Aorta (tissue), 5 donors: ENCODE results near the gene MACROD2. TPM values are rescaled to one million over a fixed set of nuclear protein-coding genes. Genes with fewer than 3 reads are reported as not detected.

Experiments
- ATAC-seq: fragments of 200-7000 bp; cut with Tn5 transposase; one replicate; pipeline ENCODE4 v1.9.1; 2022; ENCODE audit warnings: moderate library complexity; ENCODE audit not compliant: low FRiP score
- DNase-seq, 2 donors: peaks; one replicate each; pipeline ENCODE4 v3.0.0-alpha.2; 2020
- H3K27ac ChIP-seq, 2 donors: one replicate each; pipeline ENCODE4 v1.5.1; 2013; ENCODE audit warnings: low read length in 2 of 2, mild to moderate bottlenecking in 2 of 2, moderate library complexity in 2 of 2, control low read depth in 1 of 2, inconsistent platforms in 1 of 2, low read depth in 1 of 2
- H3K27me3 ChIP-seq, 2 donors: one replicate each; pipeline ENCODE4 v1.6.1; 2013; ENCODE audit warnings: control low read depth in 1 of 2, low read length in 1 of 2, mild to moderate bottlenecking in 1 of 2, moderate library complexity in 1 of 2; ENCODE audit not compliant: insufficient read depth in 2 of 2, control insufficient read depth in 1 of 2
- H3K36me3 ChIP-seq, 2 donors: one replicate each; pipeline ENCODE4 v1.6.1; 2013; ENCODE audit warnings: control low read depth in 1 of 2, low read length in 1 of 2, mild to moderate bottlenecking in 1 of 2; ENCODE audit not compliant: insufficient read depth in 2 of 2, control insufficient read depth in 1 of 2
- H3K4me1 ChIP-seq, 2 donors: one replicate each; pipeline ENCODE4 v1.6.1; 2013; ENCODE audit warnings: low read length in 2 of 2, control low read depth in 1 of 2, mild to moderate bottlenecking in 1 of 2, moderate library complexity in 1 of 2; ENCODE audit not compliant: insufficient read depth in 2 of 2, control insufficient read depth in 1 of 2
- H3K4me3 ChIP-seq, 2 donors: one replicate each; pipeline ENCODE4 v1.5.1; 2013; ENCODE audit warnings: low read length in 2 of 2, control low read depth in 1 of 2, mild to moderate bottlenecking in 1 of 2
- H3K9me3 ChIP-seq: one replicate; pipeline ENCODE4 v1.6.1; 2013; ENCODE audit warnings: mild to moderate bottlenecking, low read length; ENCODE audit not compliant: control insufficient read depth
- WGBS, 2 donors: extraction: QIAGEN DNeasy Blood & Tissue Kit; methylation state at CpG; one replicate each; pipeline ENCODE4 v1.1.7; 2013; 5-methylcytosine and 5-hydroxymethylcytosine counted together
- intact Hi-C, 2 donors: fragments of 100-400 bp; cut with DNase I; formaldehyde crosslinking; loops; one replicate each; pipeline versions ENCODE4 v1.14.2 to v1.15.0; 2022
- polyA plus RNA-seq, 2 donors: library from polyadenylated mRNA; stranded (reverse); fragments of 200-250 nt; gene quantifications; one replicate each; pipeline ENCODE4 v1.2.3, GENCODE V29; 2013
- total RNA-seq, 2 donors: library from RNA; stranded (reverse); fragmentation: NEBNext Ultra II Directional; extraction: Animal tissue kit (Norgen Biotek cat#: 25700); gene quantifications; one replicate each; pipeline ENCODE4 v1.2.1, GENCODE V29; 2021
- donor health status: healthy with polysubstance abuse.
- donor health status: Bipolar disorder and iron deficiency.
- donor health status: DM: no; HTN: no; CAD: no.
- donor health status: DM: no; HTN: no; CAD: no.
- donor health status: DM: yes; HTN: yes; CAD: no.

The MACROD2 gene
- total and polyA plus RNA-seq, 4 donors = 0.90 to 11.2 (median 4.8) TPM

- Histone ChIP-seq H3K36me3 (no peaks in the 10 kb centered on the region), H3K27me3 (no peaks in the 10 kb centered on the region), H3K4me3 (no peak overlapping the region), H3K4me1 (no peaks in the 10 kb centered on the region), H3K27ac (no peak overlapping the region), H3K9me3 (peaks cover 2% of the 10 kb centered on the region)
- DNase-seq = no peak
- 91 to 93% methylated on average over 7 of the region's 7 CpGs for WGBS, 2 donors
- ATAC-seq = no peak
- intact Hi-C loops = no loop called here
Observed at GRCh38 chr20:15248618-15249395, 1253.5 kb downstream of the MACROD2 start.

- H3K27me3 ChIP-seq = no peaks in the 10 kb centered on the region
- H3K36me3 ChIP-seq = no peaks in the 10 kb centered on the region
- intact Hi-C loops = no loop called here
- no peak overlapping the region for H3K27ac ChIP-seq
- WGBS, 2 donors = 25 to 27% methylated on average over 2 of the region's 2 CpGs
- H3K9me3 ChIP-seq = peaks cover 2% of the 10 kb centered on the region
- no peak overlapping the region for H3K4me3 ChIP-seq
- ATAC-seq = no peak
- no peaks in the 10 kb centered on the region for H3K4me1 ChIP-seq
- DNase-seq = no peak
Observed at GRCh38 chr20:15251171-15251570, 1255.9 kb downstream of the MACROD2 start.

- WGBS, 2 donors = 86 to 90% methylated on average over 2 of the region's 2 CpGs
- intact Hi-C loops = no loop called here
- Histone ChIP-seq H3K36me3 (no peaks in the 10 kb centered on the region), H3K9me3 (peaks cover 2% of the 10 kb centered on the region), H3K4me3 (no peak overlapping the region), H3K27me3 (no peaks in the 10 kb centered on the region), H3K4me1 (no peaks in the 10 kb centered on the region), H3K27ac (no peak overlapping the region)
- no peak for DNase-seq
- no peak for ATAC-seq
Observed at GRCh38 chr20:15252304-15252703, 1257.0 kb downstream of the MACROD2 start.

- no peak overlapping the region for H3K27ac ChIP-seq
- H3K9me3 ChIP-seq = peaks cover 2% of the 10 kb centered on the region
- no peaks in the 10 kb centered on the region for H3K27me3 ChIP-seq
- DNase-seq = no peak
- no peaks in the 10 kb centered on the region for H3K36me3 ChIP-seq
- no peaks in the 10 kb centered on the region for H3K4me1 ChIP-seq
- 97% methylated on average over 5 of the region's 5 CpGs for WGBS, 2 donors
- no peak for ATAC-seq
- H3K4me3 ChIP-seq = no peak overlapping the region
- intact Hi-C loops = no loop called here
Observed at GRCh38 chr20:15253431-15253830, 1258.1 kb downstream of the MACROD2 start.

GRCh38 chr20:15256676-15257568, 1261.6 kb downstream of the MACROD2 start:
- no peaks in the 10 kb centered on the region for H3K36me3 ChIP-seq
- intact Hi-C loops = no loop called here
- H3K4me3 ChIP-seq = no peak overlapping the region
- ATAC-seq (no peak), DNase-seq (no peak)
- H3K9me3 ChIP-seq = peaks cover 2% of the 10 kb centered on the region
- no peaks in the 10 kb centered on the region for H3K4me1 ChIP-seq
- no peak overlapping the region for H3K27ac ChIP-seq
- no peaks in the 10 kb centered on the region for H3K27me3 ChIP-seq
- whole genome bisulfite sequencing, 2 donors = 27 to 33% methylated on average over 6 of the region's 6 CpGs

- no peak for ATAC-seq
- intact Hi-C loops = no loop called here
- H3K36me3 ChIP-seq = no peaks in the 10 kb centered on the region
- WGBS, 2 donors = 53 to 62% methylated on average over 1 of the region's 1 CpG
- H3K27me3 ChIP-seq = no peaks in the 10 kb centered on the region
- no peak overlapping the region for H3K27ac ChIP-seq
- no peak overlapping the region for H3K4me3 ChIP-seq
- no peaks in the 10 kb centered on the region for H3K4me1 ChIP-seq
- DNase-seq = no peak
- H3K9me3 ChIP-seq = no peaks in the 10 kb centered on the region
Observed at GRCh38 chr20:15257569-15257870, 1262.2 kb downstream of the MACROD2 start.

- Histone ChIP-seq H3K27ac (no peak overlapping the region), H3K9me3 (no peaks in the 10 kb centered on the region), H3K36me3 (no peaks in the 10 kb centered on the region), H3K4me3 (no peak overlapping the region), H3K27me3 (no peaks in the 10 kb centered on the region), H3K4me1 (no peaks in the 10 kb centered on the region)
- no peak for ATAC-seq
- WGBS, 2 donors = 60 to 61% methylated on average over 1 of the region's 1 CpG
- DNase-seq = no peak
- intact Hi-C loops = no loop called here
Observed at GRCh38 chr20:15265581-15266309, 1270.4 kb downstream of the MACROD2 start.

- no peak overlapping the region for H3K27ac ChIP-seq
- no peaks in the 10 kb centered on the region for H3K27me3 ChIP-seq
- intact Hi-C loops = no loop called here
- H3K36me3 ChIP-seq = no peaks in the 10 kb centered on the region
- H3K4me3 ChIP-seq = no peak overlapping the region
- peaks cover 1% of the 10 kb centered on the region for H3K9me3 ChIP-seq
- H3K4me1 ChIP-seq = no peaks in the 10 kb centered on the region
- WGBS, 2 donors = 16 to 35% methylated on average over 1 of the region's 1 CpG
- DNase-seq = no peak
- no peak for ATAC-seq
Observed at GRCh38 chr20:15267935-15268334, 1272.6 kb downstream of the MACROD2 start.
